ENCODE data around the gene RAB7A.

- TF ChIP-seq POLR2A (IDR thresholded peaks at IDR 0.05) (no peak), CTCF (IDR thresholded peaks at IDR 0.05) (no peak)
These were observed 80.6 kb downstream of the RAB7A start for GRCh38 chr3:128806588-128806987.

All from stomach (tissue), 4 donors.